Psoas muscle (tissue), 8 donors: ENCODE data around the gene RAET1G. TPM values are rescaled to one million over a fixed set of nuclear protein-coding genes. Genes with fewer than 3 reads are reported as not detected.
"Not testable (repeated sequence)": the region's sequence is repeated elsewhere in the genome, so short reads cannot be mapped to it uniquely, and the experiment has no call there.

Source experiments
- ATAC-seq, 4 donors: fragments of 200-7000 bp; cut with Tn5 transposase; one replicate each; pipeline ENCODE4 v1.9.1; 2020; ENCODE audit warnings: moderate library complexity in 3 of 4, mild to moderate bottlenecking in 2 of 4
- DNase-seq, 2 donors: peaks; one replicate each; pipeline ENCODE4 v3.0.0-alpha.2; 2020
- H3K27ac ChIP-seq: fragments of 200-600 bp; one replicate; pipeline ENCODE4 v1.8.0; 2022
- H3K27me3 ChIP-seq, 3 donors: fragments of 200-600 bp in 1 of 3; one replicate each; pipeline versions ENCODE4 v1.6.1 to v1.8.0; 2013 to 2022; ENCODE audit warnings: low read length in 2 of 3, mild to moderate bottlenecking in 2 of 3, moderate library complexity in 1 of 3; ENCODE audit not compliant: insufficient read depth in 3 of 3
- H3K36me3 ChIP-seq, 2 donors: fragments of 200-600 bp in 1 of 2; one replicate each; pipeline versions ENCODE4 v1.6.1 to v1.8.0; 2013 to 2022; ENCODE audit warnings: low read depth in 1 of 2, mild to moderate bottlenecking in 1 of 2, moderate library complexity in 1 of 2; ENCODE audit not compliant: insufficient read depth in 1 of 2
- H3K4me1 ChIP-seq: fragments of 200-600 bp; one replicate; pipeline ENCODE4 v1.8.0; 2022
- H3K4me3 ChIP-seq: fragments of 200-600 bp; one replicate; pipeline ENCODE4 v1.8.0; 2022; ENCODE audit warnings: mild to moderate bottlenecking
- H3K9me3 ChIP-seq: fragments of 200-600 bp; one replicate; pipeline ENCODE4 v1.8.0; 2022
- CTCF ChIP-seq: fragments of 200-600 bp; IDR thresholded peaks from one replicate; pipeline ENCODE4 v1.8.0; 2022; ENCODE audit warnings: antibody characterized with exemption
- WGBS, 3 donors: extraction: QIAGEN DNeasy Blood & Tissue Kit; methylation state at CpG; one replicate each; pipeline versions ENCODE4 v1.1.6 to v1.1.7; 2013; 5-methylcytosine and 5-hydroxymethylcytosine counted together
- intact Hi-C, 2 donors: fragments of 100-400 bp; cut with DNase I; formaldehyde crosslinking; loops; one replicate each; pipeline versions ENCODE4 v1.11.0 to v1.14.2; 2022
- polyA plus RNA-seq, 3 donors: library from polyadenylated mRNA; stranded (reverse); fragments of 200-250 nt; gene quantifications; one replicate each; pipeline ENCODE4 v1.2.3, GENCODE V29; 2013
- total RNA-seq, 4 donors: library from RNA; stranded (reverse); fragmentation: NEBNext Ultra II Directional in 2 of 4; extraction: Animal tissue kit (Norgen Biotek cat#: 25700) in 2 of 4; gene quantifications; one replicate each; pipeline versions ENCODE4 v1.2.1 to v1.2.4, GENCODE V29; 2021 to 2023
- donor health status: healthy with polysubstance abuse.
- donor health status: DM: no; HTN: no; CAD: no; lungs with moderate emphysema.
- donor health status: Bipolar disorder and iron deficiency.
- donor health status: healthy.
- donor health status: DM: yes; HTN: yes; CAD: no.
- donor health status: DM: no; HTN: no; CAD: no.
- donor health status: DM: no; HTN: no; CAD: no.
- donor health status: DM: yes; HTN: yes; CAD: no.

The RAET1G gene
- total and polyA plus RNA-seq, 7 donors, result 0.04 to 1.1 (median 0.52) TPM; not detected in 1

- intact Hi-C loops, result loop anchor here in 1 of 2 donors (10.0 kb wide), 1 partner anchor 180 kb away; the partner anchor contains the start of genes NUP43 and PCMT1
- no peak for TF ChIP-seq CTCF
- no peaks in the 10 kb centered on the region for H3K36me3 ChIP-seq
- WGBS, 3 donors, result 76 to 86% (median 79%) methylated on average over 9 of the region's 9 CpGs
- no peaks in the 10 kb centered on the region for H3K4me1 ChIP-seq
- peak in 1 of 2 donors; percentile 29 for DNase-seq
- no peak for ATAC-seq
- H3K27me3 ChIP-seq, result peaks cover 0 to 21% (median 4%) of the 10 kb centered on the region in 3 donors
- no peak overlapping the region for H3K4me3 ChIP-seq
- no peak overlapping the region for H3K27ac ChIP-seq
- H3K9me3 ChIP-seq, result no peaks in the 10 kb centered on the region
These were observed 1.4 kb upstream of the RAET1G start for GRCh38 chr6:149924206-149924932.

- intact Hi-C loops, result loop anchor here (2.0 to 10.0 kb wide), 2 partner anchors 83 to 179 kb away; partner anchors contain the start of genes NUP43 (in 1 of the 2) and PCMT1 (in 1 of the 2)
- Histone ChIP-seq H3K9me3 (no peaks in the 10 kb centered on the region), H3K36me3 (no peaks in the 10 kb centered on the region), H3K4me1 (no peaks in the 10 kb centered on the region), H3K27ac (no peak overlapping the region), H3K27me3 (peaks cover 0 to 12% (median 4%) of the 10 kb centered on the region in 3 donors), H3K4me3 (peak overlapping the region; percentile 70)
- DNase-seq (peak in 1 of 2 donors; percentile 26), ATAC-seq (no peak)
- 29 to 32% (median 31%) methylated on average over 33 of the region's 33 CpGs for WGBS, 3 donors
- TF ChIP-seq CTCF, result no peak
These were observed 536 bp upstream of the RAET1G start for GRCh38 chr6:149923327-149923986.

GRCh38 chr6:149922091-149922490 is 830 bp downstream of the RAET1G start:
- peak in 1 of 2 donors; percentile 20 for DNase-seq
- H3K36me3 ChIP-seq, H3K27ac ChIP-seq, H3K9me3 ChIP-seq, H3K4me1 ChIP-seq, H3K4me3 ChIP-seq, ATAC-seq: not testable (repeated sequence)
- intact Hi-C loops, result loop anchor here (2.0 to 10.0 kb wide), 2 partner anchors 81 to 177 kb away; partner anchors contain the start of genes NUP43 (in 1 of the 2) and PCMT1 (in 1 of the 2)
- peaks cover 0 to 12% (median 4%) of the 10 kb centered on the region in 3 donors for H3K27me3 ChIP-seq
- 42 to 53% (median 45%) methylated on average over 5 of the region's 5 CpGs for WGBS, 3 donors

- TF ChIP-seq CTCF, result no peak
- Histone ChIP-seq H3K4me1 (no peaks in the 10 kb centered on the region), H3K27me3 (peaks cover 0 to 12% (median 4%) of the 10 kb centered on the region in 3 donors), H3K27ac (no peak overlapping the region), H3K36me3 (no peaks in the 10 kb centered on the region), H3K4me3 (no peak overlapping the region), H3K9me3 (no peaks in the 10 kb centered on the region)
- DNase-seq, result peak in 1 of 2 donors; percentile 20
- intact Hi-C loops, result loop anchor here in 1 of 2 donors (10.0 kb wide), 1 partner anchor 177 kb away; the partner anchor contains the start of genes NUP43 and PCMT1
- no peak for ATAC-seq
- 87 to 94% (median 90%) methylated on average over 6 of the region's 6 CpGs for WGBS, 3 donors
These were observed 1.6 kb downstream of the RAET1G start for GRCh38 chr6:149921361-149921760.

- Histone ChIP-seq H3K4me1 (no peaks in the 10 kb centered on the region), H3K27me3 (peaks cover 0 to 12% (median 4%) of the 10 kb centered on the region in 3 donors), H3K4me3 (no peak overlapping the region), H3K36me3 (no peaks in the 10 kb centered on the region), H3K9me3 (no peaks in the 10 kb centered on the region), H3K27ac (no peak overlapping the region)
- whole genome bisulfite sequencing, 3 donors, result 88% methylated on average over 4 of the region's 4 CpGs
- intact Hi-C loops, result loop anchor here in 1 of 2 donors (10.0 kb wide), 1 partner anchor 175 kb away; the partner anchor contains the start of genes NUP43 and PCMT1
- no peak for TF ChIP-seq CTCF
- DNase-seq (peak in 1 of 2 donors; percentile 19), ATAC-seq (no peak)
These were observed 3.1 kb downstream of the RAET1G start for GRCh38 chr6:149919834-149920225.

GRCh38 chr6:149919126-149919833 is 3.6 kb downstream of the RAET1G start:
- H3K4me1 ChIP-seq, intact Hi-C loops, H3K4me3 ChIP-seq, H3K9me3 ChIP-seq, H3K27ac ChIP-seq, H3K36me3 ChIP-seq, ATAC-seq: not testable (repeated sequence)
- DNase-seq, result peak in 1 of 2 donors; percentile 36
- WGBS, 3 donors, result 75 to 84% (median 83%) methylated on average over 8 to 11 of the region's 11 CpGs
- H3K27me3 ChIP-seq, result peaks cover 0 to 12% (median 4%) of the 10 kb centered on the region in 3 donors
